HL-60 (cell line): ENCODE results near the gene SCARF1.

Experiments
- GABPA ChIP-seq: IDR thresholded peaks from 2 replicates; pipeline ENCODE4 v1.6.1; 2012; ENCODE audit warnings: low read depth
- POLR2AphosphoS5 ChIP-seq: IDR thresholded peaks from 2 replicates; pipeline ENCODE4 v1.6.1; 2012; ENCODE audit warnings: low read depth
- SPI1 ChIP-seq: IDR thresholded peaks from 2 replicates; pipeline ENCODE4 v1.6.1; 2012; ENCODE audit warnings: low read depth, mild to moderate bottlenecking, borderline replicate concordance
- TF ChIP-seq, protein P1 (sequence below): IDR thresholded peaks from 2 replicates; pipeline ENCODE4 v1.6.1; 2012; ENCODE audit warnings: low read depth; ENCODE audit not compliant: insufficient replicate concordance
- TF ChIP-seq, protein P2 (sequence below): IDR thresholded peaks from one replicate; pipeline ENCODE4 v1.5.1; 2011; ENCODE audit warnings: low read length, control low read depth, inconsistent platforms; ENCODE audit not compliant: insufficient read depth

DNA sequence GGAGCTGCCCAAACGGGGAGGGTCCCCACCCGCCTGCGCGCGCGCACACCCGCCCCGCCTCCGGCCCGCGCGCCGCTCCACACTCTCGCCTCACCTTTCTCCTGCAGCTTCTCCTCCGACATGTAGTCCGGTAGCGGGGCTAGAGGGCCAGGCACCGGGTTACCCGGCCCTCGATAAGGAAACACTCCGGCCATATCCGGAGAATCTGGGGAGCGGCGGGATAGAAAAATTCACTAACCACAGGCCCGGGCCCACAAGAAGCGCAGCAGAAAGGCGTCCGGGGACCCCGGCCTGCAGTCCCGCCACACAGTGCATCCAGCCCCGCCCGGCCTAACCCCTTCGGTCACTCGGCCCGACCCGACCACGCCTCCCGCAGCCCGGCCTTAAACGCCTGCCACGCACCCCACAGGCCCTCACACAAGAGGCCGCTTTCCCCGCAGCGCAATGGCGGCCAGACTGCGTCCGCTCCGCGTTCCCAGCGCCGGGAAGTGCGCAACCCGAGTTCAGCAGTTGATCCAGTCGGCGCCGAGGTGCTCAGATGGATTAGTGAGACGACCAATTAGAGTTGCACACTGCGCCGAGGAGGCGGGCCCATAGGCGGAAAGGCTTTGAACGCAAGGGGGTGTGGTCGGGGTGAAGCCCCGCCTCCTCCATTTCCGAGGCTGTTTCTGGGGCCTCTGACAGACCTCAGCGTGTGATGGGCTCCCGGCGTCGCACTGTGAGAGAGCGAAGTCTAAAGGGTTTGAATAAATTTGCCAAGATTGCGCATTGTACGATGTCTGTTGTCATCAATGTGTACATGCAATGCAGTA lies 39.1 kb upstream of the SCARF1 start, which contains the start of gene PRPF8:
- TF ChIP-seq, protein P1, sequence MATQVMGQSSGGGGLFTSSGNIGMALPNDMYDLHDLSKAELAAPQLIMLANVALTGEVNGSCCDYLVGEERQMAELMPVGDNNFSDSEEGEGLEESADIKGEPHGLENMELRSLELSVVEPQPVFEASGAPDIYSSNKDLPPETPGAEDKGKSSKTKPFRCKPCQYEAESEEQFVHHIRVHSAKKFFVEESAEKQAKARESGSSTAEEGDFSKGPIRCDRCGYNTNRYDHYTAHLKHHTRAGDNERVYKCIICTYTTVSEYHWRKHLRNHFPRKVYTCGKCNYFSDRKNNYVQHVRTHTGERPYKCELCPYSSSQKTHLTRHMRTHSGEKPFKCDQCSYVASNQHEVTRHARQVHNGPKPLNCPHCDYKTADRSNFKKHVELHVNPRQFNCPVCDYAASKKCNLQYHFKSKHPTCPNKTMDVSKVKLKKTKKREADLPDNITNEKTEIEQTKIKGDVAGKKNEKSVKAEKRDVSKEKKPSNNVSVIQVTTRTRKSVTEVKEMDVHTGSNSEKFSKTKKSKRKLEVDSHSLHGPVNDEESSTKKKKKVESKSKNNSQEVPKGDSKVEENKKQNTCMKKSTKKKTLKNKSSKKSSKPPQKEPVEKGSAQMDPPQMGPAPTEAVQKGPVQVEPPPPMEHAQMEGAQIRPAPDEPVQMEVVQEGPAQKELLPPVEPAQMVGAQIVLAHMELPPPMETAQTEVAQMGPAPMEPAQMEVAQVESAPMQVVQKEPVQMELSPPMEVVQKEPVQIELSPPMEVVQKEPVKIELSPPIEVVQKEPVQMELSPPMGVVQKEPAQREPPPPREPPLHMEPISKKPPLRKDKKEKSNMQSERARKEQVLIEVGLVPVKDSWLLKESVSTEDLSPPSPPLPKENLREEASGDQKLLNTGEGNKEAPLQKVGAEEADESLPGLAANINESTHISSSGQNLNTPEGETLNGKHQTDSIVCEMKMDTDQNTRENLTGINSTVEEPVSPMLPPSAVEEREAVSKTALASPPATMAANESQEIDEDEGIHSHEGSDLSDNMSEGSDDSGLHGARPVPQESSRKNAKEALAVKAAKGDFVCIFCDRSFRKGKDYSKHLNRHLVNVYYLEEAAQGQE, result peak; percentile 9
- TF ChIP-seq, protein P2, sequence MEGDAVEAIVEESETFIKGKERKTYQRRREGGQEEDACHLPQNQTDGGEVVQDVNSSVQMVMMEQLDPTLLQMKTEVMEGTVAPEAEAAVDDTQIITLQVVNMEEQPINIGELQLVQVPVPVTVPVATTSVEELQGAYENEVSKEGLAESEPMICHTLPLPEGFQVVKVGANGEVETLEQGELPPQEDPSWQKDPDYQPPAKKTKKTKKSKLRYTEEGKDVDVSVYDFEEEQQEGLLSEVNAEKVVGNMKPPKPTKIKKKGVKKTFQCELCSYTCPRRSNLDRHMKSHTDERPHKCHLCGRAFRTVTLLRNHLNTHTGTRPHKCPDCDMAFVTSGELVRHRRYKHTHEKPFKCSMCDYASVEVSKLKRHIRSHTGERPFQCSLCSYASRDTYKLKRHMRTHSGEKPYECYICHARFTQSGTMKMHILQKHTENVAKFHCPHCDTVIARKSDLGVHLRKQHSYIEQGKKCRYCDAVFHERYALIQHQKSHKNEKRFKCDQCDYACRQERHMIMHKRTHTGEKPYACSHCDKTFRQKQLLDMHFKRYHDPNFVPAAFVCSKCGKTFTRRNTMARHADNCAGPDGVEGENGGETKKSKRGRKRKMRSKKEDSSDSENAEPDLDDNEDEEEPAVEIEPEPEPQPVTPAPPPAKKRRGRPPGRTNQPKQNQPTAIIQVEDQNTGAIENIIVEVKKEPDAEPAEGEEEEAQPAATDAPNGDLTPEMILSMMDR, result no peak
- TF ChIP-seq POLR2AphosphoS5 (peak; percentile 80), SPI1 (no peak; the same call in 1 of the 2 replicates), GABPA (0 out of 2 replicates have a peak, but pooled peaks have one; percentile 48)
